ENCODE data around the gene RFLNA. TPM values are rescaled to one million over a fixed set of nuclear protein-coding genes. Genes with fewer than 3 reads are reported as not detected.

Gene RFLNA
- total and polyA plus RNA-seq, 2 of the 4 experiments (the other 2 are of a cell fraction) = not detected

DNA sequence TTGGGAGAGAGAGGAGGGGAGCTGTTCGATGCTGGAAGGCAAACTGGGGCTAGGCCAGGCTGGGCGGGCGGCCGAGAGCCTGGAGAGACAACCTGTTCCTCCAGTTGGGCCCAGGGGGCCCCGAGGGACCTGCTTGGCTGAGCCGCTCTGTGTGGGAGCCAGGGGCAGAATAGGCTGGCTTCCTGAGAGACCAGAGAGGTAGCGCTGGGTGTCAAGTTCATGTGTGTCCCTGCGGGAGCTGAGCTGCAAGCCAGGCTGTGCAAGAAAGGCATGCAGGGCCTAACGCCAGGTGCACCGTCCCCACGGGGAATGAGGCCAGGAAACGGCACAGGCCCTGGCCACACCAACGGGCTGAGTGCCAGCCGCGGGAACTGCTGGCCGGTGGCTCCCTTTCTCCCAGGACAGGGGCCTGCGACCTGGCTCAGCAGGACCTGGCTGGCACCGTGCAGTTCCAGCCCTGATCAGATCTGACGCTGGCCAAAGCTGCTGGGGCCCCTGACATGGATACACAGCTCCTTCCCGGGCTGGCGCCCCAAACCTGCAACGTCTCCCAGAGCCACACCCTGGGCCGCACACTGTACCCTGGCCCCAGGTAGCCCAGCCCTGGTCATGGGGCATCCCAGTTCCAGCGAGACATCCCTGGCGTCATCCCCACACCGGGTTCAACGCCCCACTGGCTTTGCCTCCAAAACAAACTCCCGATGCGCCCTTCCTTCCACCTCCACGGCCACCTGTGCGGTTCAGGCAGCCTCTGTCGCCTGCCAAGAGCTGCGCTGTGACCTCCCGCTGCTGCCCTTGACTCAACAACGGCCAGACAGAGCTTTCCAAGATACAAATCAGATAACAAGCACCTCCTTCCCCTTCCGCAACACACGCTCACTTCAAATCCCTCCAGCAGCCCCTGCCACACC, 65.0 kb downstream of the RFLNA start:
- no peaks in the 10 kb centered on the region for H3K9me1 ChIP-seq (ENCODE audit: insufficient read depth, low read length)
- no TSS peak for BruUV-seq (replicated peaks)
- TF ChIP-seq CHD1 (IDR thresholded peaks at IDR 0.05; ENCODE audit: low read depth, low read length) (no peak), CTCF (conservative IDR thresholded peaks at IDR 0.05; ENCODE audit: low read depth, low read length) (no peak), FOS (IDR thresholded peaks at IDR 0.05; ENCODE audit: low read depth, low read length) (no peak)
- H3K9me3 ChIP-seq (ENCODE audit: control insufficient read depth, insufficient read depth, low read length) = no peaks in the 10 kb centered on the region
- H2BK20ac ChIP-seq (ENCODE audit: low read depth, low read length) = no peak overlapping the region
- H3K23ac ChIP-seq (ENCODE audit: low read depth, low read length) = no peak overlapping the region
- no peak overlapping the region for H4K5ac ChIP-seq (ENCODE audit: low read depth, low read length)
- H4K8ac ChIP-seq (ENCODE audit: low read depth in 2 of 2, low read length in 2 of 2) = no peak overlapping the region
- intact Hi-C loops (cut with micrococcal nuclease) (no loop called here), in situ Hi-C loops (cut with MboI; ENCODE audit: low sequenced_read_pairs) (no loop called here), dilution Hi-C loops (cut with HindIII; ENCODE audit: low sequenced_read_pairs, unreplicated experiment) (no loop called here)
- H4K20me1 ChIP-seq (ENCODE audit: insufficient read depth, low read length) = peaks cover 90% of the 10 kb centered on the region
- no peak overlapping the region for H3K14ac ChIP-seq (replicated peaks; ENCODE audit: low read depth, low read length)
- peaks cover 16 to 68% of the 10 kb centered on the region in 2 experiments for H3K79me1 ChIP-seq (ENCODE audit: low read depth in 1 of 2, low read length in 2 of 2)
- H3K4ac ChIP-seq (ENCODE audit: low read depth, low read length) = no peak overlapping the region
- WGBS, 2 experiments (ENCODE audit: extremely low coverage in 2 of 2, insufficient read length in 1 of 2) = 85% methylated on average over 34 of the region's 37 CpGs; no CpG with 5 or more reads in 1 of the 2 experiments
- H3K4me1 ChIP-seq (ENCODE audit: control insufficient read depth, insufficient read depth, low read length) = no peaks in the 10 kb centered on the region
- peaks cover 73% of the 10 kb centered on the region for H3K36me3 ChIP-seq (ENCODE audit: control insufficient read depth, insufficient read depth, low read length)
- H3K4me3 ChIP-seq (ENCODE audit: insufficient read depth, low read depth, low read length) = no peak overlapping the region
- no peak overlapping the region for H3K9ac ChIP-seq (ENCODE audit: low read depth, low read length)
- H2AFZ ChIP-seq (replicated peaks; ENCODE audit: low read length, poor library complexity) = no peak overlapping the region
- DNase-seq (no peak), ATAC-seq (ENCODE audit: low read depth) (no peak)
- no peak overlapping the region for H2BK5ac ChIP-seq (ENCODE audit: low read depth, low read length, poor library complexity, severe bottlenecking)
- no peaks in the 10 kb centered on the region for H3K27me3 ChIP-seq (ENCODE audit: control insufficient read depth, insufficient read depth, low read length)
- H2AK5ac ChIP-seq (ENCODE audit: low read depth, low read length) = no peak overlapping the region
- no peak overlapping the region for H2BK120ac ChIP-seq (ENCODE audit: low read depth, low read length)
- no peak overlapping the region for H3K4me2 ChIP-seq (ENCODE audit: low read depth, low read length)
- H2BK15ac ChIP-seq (ENCODE audit: low read depth, low read length) = no peak overlapping the region
- no peak overlapping the region for H4K91ac ChIP-seq (ENCODE audit: insufficient read depth, low read depth, low read length)
- H3K18ac ChIP-seq (ENCODE audit: low read depth, low read length) = no peak overlapping the region
- no peak overlapping the region for H3K27ac ChIP-seq (ENCODE audit: insufficient read depth, low read length)
- POLR2A ChIA-PET (ENCODE audit: unreplicated experiment) = no interaction called here
- no peak overlapping the region for H3K56ac ChIP-seq (ENCODE audit: extremely low read depth, insufficient read depth, low read length)
- no peak overlapping the region for H2AK9ac ChIP-seq (replicated peaks; ENCODE audit: low read depth, low read length, poor library complexity)
- CTCF ChIA-PET = no interaction called here

Data from IMR-90 (cell line).